ENCODE results near the gene SERAC1.
"Not testable (repeated sequence)": the region's sequence is repeated elsewhere in the genome, so short reads cannot be mapped to it uniquely, and the experiment has no call there.

DNA sequence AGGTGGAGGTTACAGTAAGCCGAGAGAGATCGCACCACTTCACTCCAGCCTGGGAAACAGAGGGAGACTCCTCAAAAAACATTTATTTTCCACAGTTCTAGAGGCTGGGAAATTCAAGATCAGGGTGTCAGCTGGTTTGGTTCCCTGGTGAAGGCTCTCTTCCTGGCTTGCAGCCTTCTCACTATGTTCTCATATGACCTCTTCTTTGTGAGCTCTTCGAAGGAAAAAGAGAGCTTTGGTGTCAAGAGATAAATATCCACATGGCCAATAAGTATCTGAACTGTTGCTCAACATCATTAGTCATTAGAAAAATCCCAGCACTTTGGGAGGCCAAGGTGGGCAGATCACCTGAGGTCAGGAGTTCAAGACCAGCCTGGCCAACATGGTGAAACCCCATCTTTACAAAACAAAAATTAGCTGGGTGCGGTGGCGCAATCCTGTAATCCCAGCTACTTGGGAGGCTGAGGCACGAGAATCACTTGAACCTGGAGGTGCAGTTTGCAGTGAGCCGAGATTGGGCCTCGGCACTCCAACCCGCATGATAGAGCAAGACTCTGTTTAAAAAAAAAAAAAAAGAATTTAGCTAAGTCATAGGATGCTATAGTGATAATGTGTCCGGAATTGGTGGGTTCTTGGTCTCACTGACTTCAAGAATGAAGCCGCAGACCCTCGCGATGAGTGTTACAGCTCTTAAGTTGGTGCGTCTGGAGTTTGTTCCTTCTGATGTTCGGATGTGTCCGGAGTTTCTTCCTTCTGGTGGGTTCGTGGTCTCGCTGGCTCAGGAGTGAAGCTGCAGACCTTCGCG lies 40.4 kb upstream of the SERAC1 start:
- TF ChIP-seq ARNTL (CRISPR knock-in tag; IDR thresholded peaks at IDR 0.05; ENCODE audit: borderline replicate concordance, low read depth); TOX (CRISPR knock-in tag; IDR thresholded peaks at IDR 0.05; ENCODE audit: borderline replicate concordance); SNAI2 (CRISPR knock-in tag; IDR thresholded peaks at IDR 0.05); ZFP30 (CRISPR knock-in tag; IDR thresholded peaks at IDR 0.05): not testable (repeated sequence)
- TF ChIP-seq, protein P1, sequence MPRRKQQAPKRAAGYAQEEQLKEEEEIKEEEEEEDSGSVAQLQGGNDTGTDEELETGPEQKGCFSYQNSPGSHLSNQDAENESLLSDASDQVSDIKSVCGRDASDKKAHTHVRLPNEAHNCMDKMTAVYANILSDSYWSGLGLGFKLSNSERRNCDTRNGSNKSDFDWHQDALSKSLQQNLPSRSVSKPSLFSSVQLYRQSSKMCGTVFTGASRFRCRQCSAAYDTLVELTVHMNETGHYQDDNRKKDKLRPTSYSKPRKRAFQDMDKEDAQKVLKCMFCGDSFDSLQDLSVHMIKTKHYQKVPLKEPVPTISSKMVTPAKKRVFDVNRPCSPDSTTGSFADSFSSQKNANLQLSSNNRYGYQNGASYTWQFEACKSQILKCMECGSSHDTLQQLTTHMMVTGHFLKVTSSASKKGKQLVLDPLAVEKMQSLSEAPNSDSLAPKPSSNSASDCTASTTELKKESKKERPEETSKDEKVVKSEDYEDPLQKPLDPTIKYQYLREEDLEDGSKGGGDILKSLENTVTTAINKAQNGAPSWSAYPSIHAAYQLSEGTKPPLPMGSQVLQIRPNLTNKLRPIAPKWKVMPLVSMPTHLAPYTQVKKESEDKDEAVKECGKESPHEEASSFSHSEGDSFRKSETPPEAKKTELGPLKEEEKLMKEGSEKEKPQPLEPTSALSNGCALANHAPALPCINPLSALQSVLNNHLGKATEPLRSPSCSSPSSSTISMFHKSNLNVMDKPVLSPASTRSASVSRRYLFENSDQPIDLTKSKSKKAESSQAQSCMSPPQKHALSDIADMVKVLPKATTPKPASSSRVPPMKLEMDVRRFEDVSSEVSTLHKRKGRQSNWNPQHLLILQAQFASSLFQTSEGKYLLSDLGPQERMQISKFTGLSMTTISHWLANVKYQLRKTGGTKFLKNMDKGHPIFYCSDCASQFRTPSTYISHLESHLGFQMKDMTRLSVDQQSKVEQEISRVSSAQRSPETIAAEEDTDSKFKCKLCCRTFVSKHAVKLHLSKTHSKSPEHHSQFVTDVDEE (CRISPR knock-in tag; IDR thresholded peaks at IDR 0.05), result not testable (repeated sequence)
- TF ChIP-seq, protein P2, sequence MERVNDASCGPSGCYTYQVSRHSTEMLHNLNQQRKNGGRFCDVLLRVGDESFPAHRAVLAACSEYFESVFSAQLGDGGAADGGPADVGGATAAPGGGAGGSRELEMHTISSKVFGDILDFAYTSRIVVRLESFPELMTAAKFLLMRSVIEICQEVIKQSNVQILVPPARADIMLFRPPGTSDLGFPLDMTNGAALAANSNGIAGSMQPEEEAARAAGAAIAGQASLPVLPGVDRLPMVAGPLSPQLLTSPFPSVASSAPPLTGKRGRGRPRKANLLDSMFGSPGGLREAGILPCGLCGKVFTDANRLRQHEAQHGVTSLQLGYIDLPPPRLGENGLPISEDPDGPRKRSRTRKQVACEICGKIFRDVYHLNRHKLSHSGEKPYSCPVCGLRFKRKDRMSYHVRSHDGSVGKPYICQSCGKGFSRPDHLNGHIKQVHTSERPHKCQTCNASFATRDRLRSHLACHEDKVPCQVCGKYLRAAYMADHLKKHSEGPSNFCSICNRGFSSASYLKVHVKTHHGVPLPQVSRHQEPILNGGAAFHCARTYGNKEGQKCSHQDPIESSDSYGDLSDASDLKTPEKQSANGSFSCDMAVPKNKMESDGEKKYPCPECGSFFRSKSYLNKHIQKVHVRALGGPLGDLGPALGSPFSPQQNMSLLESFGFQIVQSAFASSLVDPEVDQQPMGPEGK (CRISPR knock-in tag; IDR thresholded peaks at IDR 0.05; ENCODE audit: borderline replicate concordance), result not testable (repeated sequence)
